ENCODE results near the gene NDUFV3.
"Not testable (repeated sequence)": the region's sequence is repeated elsewhere in the genome, so short reads cannot be mapped to it uniquely, and the experiment has no call there.

The NDUFV3 gene

GRCh38 chr21:42939582-42940413 is 46.7 kb downstream of the NDUFV3 start:
- no peak overlapping the region for H2BK5ac ChIP-seq (ENCODE audit: low read length)
- H2BK15ac ChIP-seq (ENCODE audit: low read length), result no peak overlapping the region
- H3K23ac ChIP-seq (ENCODE audit: low read depth, low read length, poor library complexity), result no peak overlapping the region
- no peak overlapping the region for H4K91ac ChIP-seq (ENCODE audit: low read depth, low read length, poor library complexity)
- no peak overlapping the region for H3K9ac ChIP-seq (ENCODE audit: low read depth, low read length, poor library complexity)
- WGBS, 2 donors (ENCODE audit: extremely low coverage in 2 of 2, insufficient read length in 2 of 2, insufficient replicate concordance in 1 of 2), result 100% methylated on average over 2 of the region's 16 CpGs
- no peak overlapping the region for H2AFZ ChIP-seq (ENCODE audit: low read length)
- H3K4ac ChIP-seq (ENCODE audit: low read length), result no peak overlapping the region
- H3K14ac ChIP-seq (ENCODE audit: low read length), result no peak overlapping the region
- no peak overlapping the region for H3K4me2 ChIP-seq (ENCODE audit: insufficient read depth, low read length, poor library complexity, severe bottlenecking)
- no peak overlapping the region for H3K18ac ChIP-seq (ENCODE audit: low read length)
- H2BK12ac ChIP-seq (ENCODE audit: low read length), result no peak overlapping the region
- H3K9me3 ChIP-seq (replicated peaks in 1 of 2; ENCODE audit: control insufficient read depth in 2 of 2, insufficient read depth in 1 of 2, low read depth in 1 of 2, low read length in 2 of 2), result no peaks in the 10 kb centered on the region
- no peaks in the 10 kb centered on the region for H3K36me3 ChIP-seq (replicated peaks in 1 of 2; ENCODE audit: control insufficient read depth in 2 of 2, insufficient read depth in 2 of 2, low read length in 2 of 2)
- no peaks in the 10 kb centered on the region for H3K79me1 ChIP-seq (ENCODE audit: low read depth, low read length)
- no peak overlapping the region for H3K4me3 ChIP-seq (ENCODE audit: low read length in 2 of 2)
- no peak for DNase-seq (ENCODE audit: low spot score)
- no peak overlapping the region for H2AK5ac ChIP-seq (ENCODE audit: low read depth, low read length)
- H3K4me1 ChIP-seq (ENCODE audit: control insufficient read depth in 2 of 2, insufficient read depth in 1 of 2, low read depth in 1 of 2, low read length in 2 of 2), result no peaks in the 10 kb centered on the region
- H4K8ac ChIP-seq (ENCODE audit: low read depth, low read length), result no peak overlapping the region
- H3K27me3 ChIP-seq (ENCODE audit: control insufficient read depth in 3 of 3, insufficient read depth in 3 of 3, low read depth in 1 of 3, low read length in 3 of 3), result no peaks in the 10 kb centered on the region
- H3K27ac ChIP-seq (replicated peaks; ENCODE audit: low read length), result no peak overlapping the region
- H2BK120ac ChIP-seq (ENCODE audit: low read depth, low read length), result no peak overlapping the region

DNA sequence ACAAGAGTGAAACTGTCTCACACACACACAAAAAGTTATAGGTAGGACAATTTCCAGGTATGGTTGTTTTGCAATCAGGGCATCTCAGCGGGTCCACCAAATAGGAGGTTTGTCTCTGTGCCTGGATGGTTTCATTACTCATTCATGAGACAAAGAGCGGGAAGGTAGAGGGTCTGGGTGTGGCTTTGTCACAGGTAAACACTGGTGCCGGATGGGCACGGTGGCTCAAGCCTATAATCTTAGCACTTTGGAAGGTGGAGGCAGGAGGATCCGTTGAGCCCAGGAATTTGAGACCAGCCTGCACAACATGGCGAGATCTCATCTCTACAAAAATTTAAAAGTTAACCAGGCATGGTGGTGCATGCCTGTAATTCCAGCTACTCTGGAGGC is 48.6 kb downstream of the NDUFV3 start:
- Histone ChIP-seq H2BK12ac (ENCODE audit: low read length) (no peak overlapping the region), H3K23ac (ENCODE audit: low read depth, low read length, poor library complexity) (no peak overlapping the region), H3K79me1 (ENCODE audit: low read depth, low read length) (no peaks in the 10 kb centered on the region), H3K14ac (ENCODE audit: low read length) (no peak overlapping the region), H2AK5ac (ENCODE audit: low read depth, low read length) (no peak overlapping the region), H3K18ac (ENCODE audit: low read length) (no peak overlapping the region), H2BK15ac (ENCODE audit: low read length) (no peak overlapping the region), H3K27me3 (ENCODE audit: control insufficient read depth in 3 of 3, insufficient read depth in 3 of 3, low read depth in 1 of 3, low read length in 3 of 3) (no peaks in the 10 kb centered on the region), H4K91ac (ENCODE audit: low read depth, low read length, poor library complexity) (no peak overlapping the region), H2BK120ac (ENCODE audit: low read depth, low read length) (no peak overlapping the region), H2AFZ (ENCODE audit: low read length) (no peak overlapping the region), H3K9ac (ENCODE audit: low read depth, low read length, poor library complexity) (no peak overlapping the region), H3K36me3 (replicated peaks in 1 of 2; ENCODE audit: control insufficient read depth in 2 of 2, insufficient read depth in 2 of 2, low read length in 2 of 2) (no peaks in the 10 kb centered on the region), H3K4me3 (ENCODE audit: low read length in 2 of 2) (no peak overlapping the region), H3K4ac (ENCODE audit: low read length) (no peak overlapping the region), H3K27ac (replicated peaks; ENCODE audit: low read length) (no peak overlapping the region), H3K9me3 (replicated peaks in 1 of 2; ENCODE audit: control insufficient read depth in 2 of 2, insufficient read depth in 1 of 2, low read depth in 1 of 2, low read length in 2 of 2) (no peaks in the 10 kb centered on the region), H3K4me2 (ENCODE audit: insufficient read depth, low read length, poor library complexity, severe bottlenecking) (no peak overlapping the region), H2BK5ac (ENCODE audit: low read length) (no peak overlapping the region), H3K4me1 (ENCODE audit: control insufficient read depth in 2 of 2, insufficient read depth in 1 of 2, low read depth in 1 of 2, low read length in 2 of 2) (no peaks in the 10 kb centered on the region), H4K8ac (ENCODE audit: low read depth, low read length) (no peak overlapping the region)
- no CpG with 5 or more reads among the region's 6 CpGs for WGBS, 2 donors (ENCODE audit: extremely low coverage in 2 of 2, insufficient read length in 2 of 2, insufficient replicate concordance in 1 of 2)
- no peak for DNase-seq (ENCODE audit: low spot score)

DNA sequence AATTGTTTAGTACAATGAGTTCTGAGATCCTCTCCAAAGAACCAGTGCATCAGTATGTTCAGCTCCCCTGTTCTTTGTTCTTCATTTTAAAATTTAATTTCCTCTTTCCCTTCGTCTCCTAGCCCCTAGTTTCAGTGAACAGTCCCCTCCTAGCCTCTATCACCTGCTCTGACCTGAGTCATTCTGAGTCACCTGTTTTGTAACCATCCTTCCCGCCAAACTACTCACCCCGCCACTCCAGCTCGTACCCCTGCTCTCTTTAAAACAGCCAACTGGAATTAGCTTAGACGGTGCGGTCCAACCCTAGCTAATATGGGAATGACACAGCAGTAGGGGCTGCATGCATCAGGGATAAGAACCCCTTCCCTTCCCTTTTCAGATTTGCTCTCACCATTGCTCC is 49.1 kb downstream of the NDUFV3 start:
- Histone ChIP-seq H3K23ac (ENCODE audit: low read depth, low read length, poor library complexity) (no peak overlapping the region), H2AFZ (ENCODE audit: low read length) (no peak overlapping the region), H2BK12ac (ENCODE audit: low read length) (no peak overlapping the region), H3K18ac (ENCODE audit: low read length) (no peak overlapping the region), H3K4me1 (ENCODE audit: control insufficient read depth in 2 of 2, insufficient read depth in 1 of 2, low read depth in 1 of 2, low read length in 2 of 2) (no peaks in the 10 kb centered on the region), H3K36me3 (replicated peaks in 1 of 2; ENCODE audit: control insufficient read depth in 2 of 2, insufficient read depth in 2 of 2, low read length in 2 of 2) (no peaks in the 10 kb centered on the region), H3K9ac (ENCODE audit: low read depth, low read length, poor library complexity) (no peak overlapping the region), H4K91ac (ENCODE audit: low read depth, low read length, poor library complexity) (no peak overlapping the region), H3K4me2 (ENCODE audit: insufficient read depth, low read length, poor library complexity, severe bottlenecking) (no peak overlapping the region), H3K27ac (replicated peaks; ENCODE audit: low read length) (no peak overlapping the region), H2AK5ac (ENCODE audit: low read depth, low read length) (no peak overlapping the region), H3K14ac (ENCODE audit: low read length) (no peak overlapping the region), H2BK5ac (ENCODE audit: low read length) (no peak overlapping the region), H2BK120ac (ENCODE audit: low read depth, low read length) (no peak overlapping the region), H3K79me1 (ENCODE audit: low read depth, low read length) (no peaks in the 10 kb centered on the region), H2BK15ac (ENCODE audit: low read length) (no peak overlapping the region), H3K4ac (ENCODE audit: low read length) (no peak overlapping the region), H3K27me3 (ENCODE audit: control insufficient read depth in 3 of 3, insufficient read depth in 3 of 3, low read depth in 1 of 3, low read length in 3 of 3) (no peaks in the 10 kb centered on the region), H4K8ac (ENCODE audit: low read depth, low read length) (no peak overlapping the region), H3K4me3 (ENCODE audit: low read length in 2 of 2) (no peak overlapping the region), H3K9me3 (replicated peaks in 1 of 2; ENCODE audit: control insufficient read depth in 2 of 2, insufficient read depth in 1 of 2, low read depth in 1 of 2, low read length in 2 of 2) (no peaks in the 10 kb centered on the region)
- no CpG with 5 or more reads among the region's 6 CpGs for WGBS, 2 donors (ENCODE audit: extremely low coverage in 2 of 2, insufficient read length in 2 of 2, insufficient replicate concordance in 1 of 2)
- no peak for DNase-seq (ENCODE audit: low spot score)

GRCh38 chr21:42949094-42949755 is 56.1 kb downstream of the NDUFV3 start:
- H3K9ac ChIP-seq (ENCODE audit: low read depth, low read length, poor library complexity), result peak overlapping the region; percentile 0
- not testable (repeated sequence) for H3K4me3 ChIP-seq (ENCODE audit: low read length in 2 of 2); H3K9me3 ChIP-seq (replicated peaks in 1 of 2; ENCODE audit: control insufficient read depth in 2 of 2, insufficient read depth in 1 of 2, low read depth in 1 of 2, low read length in 2 of 2)

More at GRCh38 chr21:42949094-42949755, 56.1 kb downstream of the NDUFV3 start:
- H2BK5ac ChIP-seq (ENCODE audit: low read length); H3K4ac ChIP-seq (ENCODE audit: low read length); H3K79me1 ChIP-seq (ENCODE audit: low read depth, low read length); H2AFZ ChIP-seq (ENCODE audit: low read length); H3K14ac ChIP-seq (ENCODE audit: low read length); H3K23ac ChIP-seq (ENCODE audit: low read depth, low read length, poor library complexity); H2BK12ac ChIP-seq (ENCODE audit: low read length); H3K36me3 ChIP-seq (replicated peaks in 1 of 2; ENCODE audit: control insufficient read depth in 2 of 2, insufficient read depth in 2 of 2, low read length in 2 of 2); DNase-seq (ENCODE audit: low spot score); H3K18ac ChIP-seq (ENCODE audit: low read length); H4K91ac ChIP-seq (ENCODE audit: low read depth, low read length, poor library complexity); H2BK15ac ChIP-seq (ENCODE audit: low read length); H3K4me2 ChIP-seq (ENCODE audit: insufficient read depth, low read length, poor library complexity, severe bottlenecking); H3K27me3 ChIP-seq (ENCODE audit: control insufficient read depth in 3 of 3, insufficient read depth in 3 of 3, low read depth in 1 of 3, low read length in 3 of 3); H3K4me1 ChIP-seq (ENCODE audit: control insufficient read depth in 2 of 2, insufficient read depth in 1 of 2, low read depth in 1 of 2, low read length in 2 of 2); H2BK120ac ChIP-seq (ENCODE audit: low read depth, low read length); H3K27ac ChIP-seq (replicated peaks; ENCODE audit: low read length); H2AK5ac ChIP-seq (ENCODE audit: low read depth, low read length): not testable (repeated sequence)
- WGBS, 2 donors (ENCODE audit: extremely low coverage in 2 of 2, insufficient read length in 2 of 2, insufficient replicate concordance in 1 of 2), result no CpG with 5 or more reads among the region's 13 CpGs
- H4K8ac ChIP-seq (ENCODE audit: low read depth, low read length), result peak overlapping the region; percentile 17
